ENCODE measurements around the gene DACH1. TPM values are rescaled to one million over a fixed set of nuclear protein-coding genes. Genes with fewer than 3 reads are reported as not detected.

Gene DACH1
- total and polyA plus RNA-seq, 2 donors (not counting 3 experiments of a cell fraction or from before 2014, with no cell fraction given) = 8.6 to 28.3 TPM

DNA sequence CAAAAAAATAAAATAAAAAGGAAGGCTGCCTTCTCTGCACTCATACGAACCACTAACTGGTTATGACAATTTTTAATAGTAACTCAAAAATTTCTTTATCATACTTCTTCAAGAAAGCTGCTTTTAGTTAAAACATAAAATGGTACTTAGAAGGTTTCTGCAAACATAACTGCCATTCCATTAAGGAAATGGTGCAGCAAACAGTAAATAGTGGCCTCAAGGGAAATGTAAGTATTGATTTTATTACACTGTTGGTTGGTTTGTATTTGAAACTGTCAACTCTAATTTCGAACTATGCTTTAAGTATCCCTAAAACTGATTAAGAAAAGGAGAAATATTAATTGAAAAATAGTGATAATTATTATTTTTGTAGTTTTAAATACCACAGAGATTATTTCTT, 278.0 kb downstream of the DACH1 start:
- DNase-seq (ENCODE audit: low read depth, low spot score) (no peak), FAIRE-seq (no peak)
- H4K20me1 ChIP-seq (replicated peaks; ENCODE audit: control insufficient read depth, extremely low read depth, insufficient read depth, low read length) = no peaks in the 10 kb centered on the region
- H3K4me2 ChIP-seq (ENCODE audit: insufficient read depth, low read length) = no peak overlapping the region
- H2AFZ ChIP-seq (ENCODE audit: low read depth, low read length) = no peak overlapping the region
- no peak overlapping the region for H3K27ac ChIP-seq (ENCODE audit: insufficient read depth, low read depth, low read length)
- H3K27me3 ChIP-seq (ENCODE audit: control insufficient read depth in 2 of 2, insufficient read depth in 2 of 2, low read length in 2 of 2) = no peaks in the 10 kb centered on the region
- no peaks in the 10 kb centered on the region for H3K36me3 ChIP-seq (ENCODE audit: control insufficient read depth in 2 of 2, extremely low read depth in 1 of 2, insufficient read depth in 2 of 2, low read length in 2 of 2)
- no peaks in the 10 kb centered on the region for H3K9me3 ChIP-seq (replicated peaks; ENCODE audit: control insufficient read depth, insufficient read depth, low read length)
- BruUV-seq (replicated peaks) = no TSS peak
- H3K9me1 ChIP-seq (replicated peaks; ENCODE audit: control insufficient read depth, extremely low read depth, insufficient read depth, low read length) = no peaks in the 10 kb centered on the region
- dilution Hi-C loops (cut with MboI; ENCODE audit: extremely low pct_ligation_motif_present, low sequenced_read_pairs) = no loop called here
- POLR2A ChIA-PET = no interaction called here
- intact Hi-C loops (cut with micrococcal nuclease) = no loop called here
- no peak overlapping the region for H3K4me3 ChIP-seq (replicated peaks in 1 of 3; ENCODE audit: insufficient read depth in 1 of 3, low read depth in 1 of 3, low read length in 3 of 3)
- TF ChIP-seq POLR2A (IDR thresholded peaks at IDR 0.05; ENCODE audit: low read depth, low read length) (no peak), MYC (IDR thresholded peaks at IDR 0.05; ENCODE audit: low read depth, low read length) (no peak)
- CTCF ChIA-PET = interaction anchor here (0.9 to 1.0 kb wide), 2 partner anchors 15 to 29 kb away, joined by 3 to 4 read pairs; no protein-coding TSS in a partner anchor
- H3K9ac ChIP-seq (replicated peaks; ENCODE audit: extremely low read depth, insufficient read depth, low read length) = no peak overlapping the region
- H3K79me2 ChIP-seq (ENCODE audit: control insufficient read depth, insufficient read depth, low read length) = no peaks in the 10 kb centered on the region
- H3K4me1 ChIP-seq (ENCODE audit: control insufficient read depth, extremely low read depth, insufficient read depth, low read length) = no peaks in the 10 kb centered on the region

DNA sequence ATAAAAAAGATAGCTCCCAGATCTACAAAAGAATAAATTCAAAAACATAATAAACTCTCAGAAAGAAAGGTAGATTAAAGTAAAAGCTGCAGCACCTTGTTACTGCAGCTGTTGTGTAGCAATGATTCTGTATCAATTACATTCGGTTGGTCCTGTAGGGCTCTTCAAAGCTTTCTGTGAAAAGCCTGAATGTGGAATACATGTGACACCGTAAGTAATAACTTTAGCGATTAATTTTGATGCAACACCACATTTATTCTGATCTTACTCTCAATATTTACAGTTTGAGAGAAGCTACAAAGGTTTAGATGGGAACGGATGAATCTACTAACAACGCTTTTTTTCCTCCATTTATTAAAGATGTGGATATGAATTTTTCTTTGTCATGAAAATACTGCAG, 279.2 kb downstream of the DACH1 start:
- Histone ChIP-seq H4K20me1 (replicated peaks; ENCODE audit: control insufficient read depth, extremely low read depth, insufficient read depth, low read length) (no peaks in the 10 kb centered on the region), H3K79me2 (ENCODE audit: control insufficient read depth, insufficient read depth, low read length) (no peaks in the 10 kb centered on the region), H3K9me3 (replicated peaks; ENCODE audit: control insufficient read depth, insufficient read depth, low read length) (no peaks in the 10 kb centered on the region), H3K4me3 (replicated peaks in 1 of 3; ENCODE audit: insufficient read depth in 1 of 3, low read depth in 1 of 3, low read length in 3 of 3) (no peak overlapping the region), H3K27me3 (ENCODE audit: control insufficient read depth in 2 of 2, insufficient read depth in 2 of 2, low read length in 2 of 2) (no peaks in the 10 kb centered on the region), H3K9ac (replicated peaks; ENCODE audit: extremely low read depth, insufficient read depth, low read length) (no peak overlapping the region), H3K9me1 (replicated peaks; ENCODE audit: control insufficient read depth, extremely low read depth, insufficient read depth, low read length) (no peaks in the 10 kb centered on the region), H2AFZ (ENCODE audit: low read depth, low read length) (no peak overlapping the region), H3K27ac (ENCODE audit: insufficient read depth, low read depth, low read length) (no peak overlapping the region), H3K36me3 (ENCODE audit: control insufficient read depth in 2 of 2, extremely low read depth in 1 of 2, insufficient read depth in 2 of 2, low read length in 2 of 2) (no peaks in the 10 kb centered on the region), H3K4me2 (ENCODE audit: insufficient read depth, low read length) (no peak overlapping the region), H3K4me1 (ENCODE audit: control insufficient read depth, extremely low read depth, insufficient read depth, low read length) (no peaks in the 10 kb centered on the region)
- no TSS peak for BruUV-seq (replicated peaks)
- DNase-seq (ENCODE audit: low read depth, low spot score) = no peak
- no peak for FAIRE-seq
- CTCF ChIA-PET = interaction anchor here (0.9 kb wide), 1 partner anchor 99 kb away, joined by 3 read pairs; no protein-coding TSS in a partner anchor
- dilution Hi-C loops (cut with MboI; ENCODE audit: extremely low pct_ligation_motif_present, low sequenced_read_pairs) = no loop called here
- intact Hi-C loops (cut with micrococcal nuclease) = no loop called here
- no peak for TF ChIP-seq JUN (IDR thresholded peaks at IDR 0.05; ENCODE audit: borderline replicate concordance, insufficient read depth, insufficient read length, low read depth)
- no peak for TF ChIP-seq EZH2 (IDR thresholded peaks at IDR 0.05; ENCODE audit: borderline replicate concordance, low read depth, low read length, severe bottlenecking)
- TF ChIP-seq MYC (IDR thresholded peaks at IDR 0.05; ENCODE audit: low read depth, low read length) = no peak
- TF ChIP-seq, protein P1, sequence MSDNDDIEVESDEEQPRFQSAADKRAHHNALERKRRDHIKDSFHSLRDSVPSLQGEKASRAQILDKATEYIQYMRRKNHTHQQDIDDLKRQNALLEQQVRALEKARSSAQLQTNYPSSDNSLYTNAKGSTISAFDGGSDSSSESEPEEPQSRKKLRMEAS (IDR thresholded peaks at IDR 0.05; ENCODE audit: insufficient read depth, insufficient read length) = no peak
- TF ChIP-seq GATA2 (IDR thresholded peaks at IDR 0.05; ENCODE audit: insufficient read depth, insufficient read length, low read depth, low read length) = no peak
- TF ChIP-seq FOS (IDR thresholded peaks at IDR 0.05; ENCODE audit: borderline replicate concordance, insufficient read depth, low read length) = no peak
- TF ChIP-seq POLR2AphosphoS5 (IDR thresholded peaks at IDR 0.05; ENCODE audit: insufficient read depth, low read depth, low read length) = no peak
- TF ChIP-seq, protein P2, sequence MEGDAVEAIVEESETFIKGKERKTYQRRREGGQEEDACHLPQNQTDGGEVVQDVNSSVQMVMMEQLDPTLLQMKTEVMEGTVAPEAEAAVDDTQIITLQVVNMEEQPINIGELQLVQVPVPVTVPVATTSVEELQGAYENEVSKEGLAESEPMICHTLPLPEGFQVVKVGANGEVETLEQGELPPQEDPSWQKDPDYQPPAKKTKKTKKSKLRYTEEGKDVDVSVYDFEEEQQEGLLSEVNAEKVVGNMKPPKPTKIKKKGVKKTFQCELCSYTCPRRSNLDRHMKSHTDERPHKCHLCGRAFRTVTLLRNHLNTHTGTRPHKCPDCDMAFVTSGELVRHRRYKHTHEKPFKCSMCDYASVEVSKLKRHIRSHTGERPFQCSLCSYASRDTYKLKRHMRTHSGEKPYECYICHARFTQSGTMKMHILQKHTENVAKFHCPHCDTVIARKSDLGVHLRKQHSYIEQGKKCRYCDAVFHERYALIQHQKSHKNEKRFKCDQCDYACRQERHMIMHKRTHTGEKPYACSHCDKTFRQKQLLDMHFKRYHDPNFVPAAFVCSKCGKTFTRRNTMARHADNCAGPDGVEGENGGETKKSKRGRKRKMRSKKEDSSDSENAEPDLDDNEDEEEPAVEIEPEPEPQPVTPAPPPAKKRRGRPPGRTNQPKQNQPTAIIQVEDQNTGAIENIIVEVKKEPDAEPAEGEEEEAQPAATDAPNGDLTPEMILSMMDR (IDR thresholded peaks at IDR 0.05; ENCODE audit: extremely low read depth in 1 of 2, insufficient read depth in 1 of 2, low read depth in 1 of 2, low read length in 2 of 2) = no peak
- no peak for TF ChIP-seq POLR2A (IDR thresholded peaks at IDR 0.05; ENCODE audit: low read depth, low read length)
- POLR2A ChIA-PET = no interaction called here

All from endothelial cell of umbilical vein (primary cell).